ENCODE measurements around the gene ITPR1. TPM values are rescaled to one million over a fixed set of nuclear protein-coding genes. Genes with fewer than 3 reads are reported as not detected.
A peak's percentile ranks its signal among the peaks of the same experiment; 100 is the strongest.

Gene ITPR1
- total RNA-seq, 1 experiment from 2014 or later = 8.7 TPM

GRCh38 chr3:4478261-4478660 is 14.9 kb upstream of the ITPR1 start:
- no peaks in the 10 kb centered on the region for H3K9me3 ChIP-seq (ENCODE audit: control insufficient read depth, insufficient read depth, low read depth, low read length)
- no peaks in the 10 kb centered on the region for H3K36me3 ChIP-seq (ENCODE audit: control insufficient read depth, insufficient read depth, low read length)
- in situ Hi-C loops (cut with HindIII; ENCODE audit: low pct_unique_long_range_greater_than_20kb, low sequenced_read_pairs) = no loop called here
- H3K4me1 ChIP-seq (ENCODE audit: control insufficient read depth, insufficient read depth, low read length) = peaks cover 6% of the 10 kb centered on the region; the same call in 1 of the 2 replicates
- no peaks in the 10 kb centered on the region for H3K27me3 ChIP-seq (ENCODE audit: control insufficient read depth, insufficient read depth, low read length)
- ATAC-seq = no peak
- DNase-seq (ENCODE audit: low read depth, low spot score) = no peak
- no peak overlapping the region for H3K4me3 ChIP-seq (ENCODE audit: low read depth in 2 of 2, low read length in 2 of 2)
- POLR2A ChIA-PET = no interaction called here
- TF ChIP-seq REST (IDR thresholded peaks at IDR 0.05; ENCODE audit: insufficient read depth in 1 of 2, low read depth in 2 of 2, low read length in 1 of 2) (no peak), POLR2AphosphoS5 (IDR thresholded peaks at IDR 0.05; ENCODE audit: low read depth, low read length) (no peak), TCF7L2 (IDR thresholded peaks at IDR 0.05; ENCODE audit: low read depth, low read length) (no peak), SIN3A (IDR thresholded peaks at IDR 0.05; ENCODE audit: borderline replicate concordance, insufficient read depth, low read depth, low read length) (no peak), CTCF (IDR thresholded peaks at IDR 0.05) (no peak)
- no TSS peak for BruUV-seq (replicated peaks)
- H3K27ac ChIP-seq (ENCODE audit: low read length) = no peak overlapping the region
- intact Hi-C loops (cut with micrococcal nuclease; ENCODE audit: unreplicated experiment) = no loop called here
- CTCF ChIA-PET = no interaction called here

- Histone ChIP-seq H3K4me1 (ENCODE audit: control insufficient read depth, insufficient read depth, low read length) (peaks cover 3% of the 10 kb centered on the region; the same call in 1 of the 2 replicates), H3K4me3 (ENCODE audit: low read depth in 2 of 2, low read length in 2 of 2) (peak overlapping the region; percentile 79 to 90), H3K27me3 (ENCODE audit: control insufficient read depth, insufficient read depth, low read length) (peaks cover 2% of the 10 kb centered on the region; the same call in 1 of the 2 replicates), H3K9me3 (ENCODE audit: control insufficient read depth, insufficient read depth, low read depth, low read length) (no peaks in the 10 kb centered on the region), H3K27ac (ENCODE audit: low read length) (no peak overlapping the region), H3K36me3 (ENCODE audit: control insufficient read depth, insufficient read depth, low read length) (no peaks in the 10 kb centered on the region)
- ChIA-PET CTCF (no interaction called here), POLR2A (interaction anchor here (0.9 kb wide), 1 partner anchor 93 kb away, joined by 3 read pairs; no protein-coding TSS in a partner anchor)
- no peak for DNase-seq (ENCODE audit: low read depth, low spot score)
- no TSS peak for BruUV-seq (replicated peaks)
- TF ChIP-seq CTCF (IDR thresholded peaks at IDR 0.05) (no peak), TCF7L2 (IDR thresholded peaks at IDR 0.05; ENCODE audit: low read depth, low read length) (no peak), POLR2AphosphoS5 (IDR thresholded peaks at IDR 0.05; ENCODE audit: low read depth, low read length) (no peak), REST (IDR thresholded peaks at IDR 0.05; ENCODE audit: insufficient read depth in 1 of 2, low read depth in 2 of 2, low read length in 1 of 2) (no peak), SIN3A (IDR thresholded peaks at IDR 0.05; ENCODE audit: borderline replicate concordance, insufficient read depth, low read depth, low read length) (no peak)
- no peak for ATAC-seq
- intact Hi-C loops (cut with micrococcal nuclease; ENCODE audit: unreplicated experiment) (loop anchor here (10.0 kb wide), 1 partner anchor 143 kb away; no protein-coding TSS in a partner anchor), in situ Hi-C loops (cut with HindIII; ENCODE audit: low pct_unique_long_range_greater_than_20kb, low sequenced_read_pairs) (no loop called here)
These were observed 1.3 kb upstream of the ITPR1 start for GRCh38 chr3:4491855-4492207.

Data from Panc1 (cell line).